ENCODE data around the gene IL22RA1. TPM values are rescaled to one million over a fixed set of nuclear protein-coding genes. Genes with fewer than 3 reads are reported as not detected.

IL22RA1 gene
- total and polyA plus RNA-seq, 2 experiments from 2014 or later, result not detected

- no peaks in the 10 kb centered on the region for H3K9me3 ChIP-seq (ENCODE audit: low read depth)
- no peaks in the 10 kb centered on the region for H3K4me1 ChIP-seq (ENCODE audit: low read depth)
- no peak for TF ChIP-seq CTCF (IDR thresholded peaks at IDR 0.05; ENCODE audit: low read depth, low read length)
- H3K27me3 ChIP-seq, result no peaks in the 10 kb centered on the region
- DNase-seq (ENCODE audit: low read depth in 1 of 2, low spot score in 1 of 2), result no peak
- H3K4me3 ChIP-seq, result no peak overlapping the region
- no peak overlapping the region for H3K27ac ChIP-seq
- no peaks in the 10 kb centered on the region for H3K36me3 ChIP-seq
Measured at GRCh38 chr1:24075590-24075854, 67.4 kb downstream of the IL22RA1 start.

GRCh38 chr1:24074817-24075589 is 67.9 kb downstream of the IL22RA1 start:
- no peaks in the 10 kb centered on the region for H3K9me3 ChIP-seq (ENCODE audit: low read depth)
- H3K4me1 ChIP-seq (ENCODE audit: low read depth), result no peaks in the 10 kb centered on the region
- H3K27ac ChIP-seq, result no peak overlapping the region
- no peak for DNase-seq (ENCODE audit: low read depth in 1 of 2, low spot score in 1 of 2)
- H3K36me3 ChIP-seq, result no peaks in the 10 kb centered on the region
- no peak overlapping the region for H3K4me3 ChIP-seq
- H3K27me3 ChIP-seq, result no peaks in the 10 kb centered on the region
- no peak for TF ChIP-seq CTCF (IDR thresholded peaks at IDR 0.05; ENCODE audit: low read depth, low read length)

GRCh38 chr1:24074196-24074595 is 68.7 kb downstream of the IL22RA1 start:
- Histone ChIP-seq H3K4me1 (ENCODE audit: low read depth) (no peaks in the 10 kb centered on the region), H3K27me3 (no peaks in the 10 kb centered on the region), H3K4me3 (no peak overlapping the region), H3K27ac (no peak overlapping the region), H3K9me3 (ENCODE audit: low read depth) (no peaks in the 10 kb centered on the region), H3K36me3 (no peaks in the 10 kb centered on the region)
- DNase-seq (ENCODE audit: low read depth in 1 of 2, low spot score in 1 of 2), result no peak
- no peak for TF ChIP-seq CTCF (IDR thresholded peaks at IDR 0.05; ENCODE audit: low read depth, low read length)

GRCh38 chr1:24071941-24072340 is 71.0 kb downstream of the IL22RA1 start:
- Histone ChIP-seq H3K27me3 (no peaks in the 10 kb centered on the region), H3K4me3 (no peak overlapping the region), H3K36me3 (no peaks in the 10 kb centered on the region), H3K9me3 (ENCODE audit: low read depth) (no peaks in the 10 kb centered on the region), H3K27ac (no peak overlapping the region), H3K4me1 (ENCODE audit: low read depth) (no peaks in the 10 kb centered on the region)
- no peak for TF ChIP-seq CTCF (IDR thresholded peaks at IDR 0.05; ENCODE audit: low read depth, low read length)
- DNase-seq (ENCODE audit: low read depth in 1 of 2, low spot score in 1 of 2), result no peak

GRCh38 chr1:24070821-24071393 is 72.0 kb downstream of the IL22RA1 start:
- Histone ChIP-seq H3K4me3 (no peak overlapping the region), H3K27me3 (no peaks in the 10 kb centered on the region), H3K4me1 (ENCODE audit: low read depth) (no peaks in the 10 kb centered on the region), H3K9me3 (ENCODE audit: low read depth) (no peaks in the 10 kb centered on the region), H3K27ac (no peak overlapping the region), H3K36me3 (no peaks in the 10 kb centered on the region)
- peak; percentile 83 to 87 for DNase-seq (ENCODE audit: low read depth in 1 of 2, low spot score in 1 of 2)
- peak; percentile 92 for TF ChIP-seq CTCF (IDR thresholded peaks at IDR 0.05; ENCODE audit: low read depth, low read length)
